ENCODE measurements around the gene CCT8.
"Not testable (repeated sequence)": the region's sequence is repeated elsewhere in the genome, so short reads cannot be mapped to it uniquely, and the experiment has no call there.

CCT8 gene

GRCh38 chr21:29022166-29022565 is 51.3 kb downstream of the CCT8 start:
- TF ChIP-seq CTCF (IDR thresholded peaks at IDR 0.05; ENCODE audit: low read depth, low read length): no peak
- DNase-seq: no peak

GRCh38 chr21:29018540-29018939 is 54.9 kb downstream of the CCT8 start:
- no peak for TF ChIP-seq CTCF (IDR thresholded peaks at IDR 0.05; ENCODE audit: low read depth, low read length)
- Histone ChIP-seq H3K4me3 (ENCODE audit: low read depth, low read length) (peak overlapping the region; percentile 93), H3K36me3 (peaks cover 4% of the 10 kb centered on the region; the same call in 1 of the 2 replicates), H3K4me1 (peaks cover 10% of the 10 kb centered on the region), H3K27me3 (no peaks in the 10 kb centered on the region), H3K9me3 (no peaks in the 10 kb centered on the region)
- no peak for DNase-seq

More at GRCh38 chr21:29022166-29022565, 51.3 kb downstream of the CCT8 start:
- no peaks in the 10 kb centered on the region for H3K27me3 ChIP-seq
- no peak overlapping the region for H3K4me3 ChIP-seq (ENCODE audit: low read depth, low read length)
- H3K4me1 ChIP-seq: peaks cover 10% of the 10 kb centered on the region
- H3K36me3 ChIP-seq: peaks cover 4% of the 10 kb centered on the region; the same call in 1 of the 2 replicates
- H3K9me3 ChIP-seq: no peaks in the 10 kb centered on the region

GRCh38 chr21:29017639-29018237 is 55.7 kb downstream of the CCT8 start:
- TF ChIP-seq CTCF (IDR thresholded peaks at IDR 0.05; ENCODE audit: low read depth, low read length): no peak
- peak overlapping the region; percentile 93 for H3K4me3 ChIP-seq (ENCODE audit: low read depth, low read length)
- H3K4me1 ChIP-seq: peaks cover 10% of the 10 kb centered on the region
- H3K27me3 ChIP-seq: no peaks in the 10 kb centered on the region
- DNase-seq: no peak
- H3K9me3 ChIP-seq: no peaks in the 10 kb centered on the region
- peaks cover 4% of the 10 kb centered on the region; the same call in 1 of the 2 replicates for H3K36me3 ChIP-seq

- H3K4me1 ChIP-seq; H3K27me3 ChIP-seq; H3K4me3 ChIP-seq (ENCODE audit: low read depth, low read length); DNase-seq; H3K9me3 ChIP-seq: not testable (repeated sequence)
- peaks cover 16% of the 10 kb centered on the region for H3K36me3 ChIP-seq
Measured at GRCh38 chr21:29011236-29011635, 62.2 kb downstream of the CCT8 start.

GRCh38 chr21:29008367-29008766 is 65.1 kb downstream of the CCT8 start:
- TF ChIP-seq CTCF (IDR thresholded peaks at IDR 0.05; ENCODE audit: low read depth, low read length): no peak
- Histone ChIP-seq H3K9me3 (no peaks in the 10 kb centered on the region), H3K27me3 (no peaks in the 10 kb centered on the region), H3K4me3 (ENCODE audit: low read depth, low read length) (no peak overlapping the region), H3K4me1 (no peaks in the 10 kb centered on the region; the same call in 1 of the 2 replicates), H3K36me3 (peaks cover 16% of the 10 kb centered on the region)
- DNase-seq: no peak

- no peak for TF ChIP-seq CTCF (IDR thresholded peaks at IDR 0.05; ENCODE audit: low read depth, low read length)
- peaks cover 16% of the 10 kb centered on the region for H3K36me3 ChIP-seq
- H3K4me3 ChIP-seq (ENCODE audit: low read depth, low read length): no peak overlapping the region
- H3K27me3 ChIP-seq: no peaks in the 10 kb centered on the region
- H3K9me3 ChIP-seq: no peaks in the 10 kb centered on the region
- DNase-seq: no peak
- no peaks in the 10 kb centered on the region; the same call in 1 of the 2 replicates for H3K4me1 ChIP-seq
Measured at GRCh38 chr21:29007810-29008209, 65.6 kb downstream of the CCT8 start.
